IPS-NIHi11 (cell line): ENCODE data around the gene LRP2BP.
"Not testable (repeated sequence)": the region's sequence is repeated elsewhere in the genome, so short reads cannot be mapped to it uniquely, and the experiment has no call there.

Experiments used
- DNase-seq: peaks from one replicate; pipeline ENCODE4 v3.0.0; 2012; ENCODE audit warnings: mixed read lengths, low spot score

LRP2BP gene

GRCh38 chr4:185395956-185396723 lies 416 bp upstream of the LRP2BP start:
- peak; percentile 97 for DNase-seq

DNA sequence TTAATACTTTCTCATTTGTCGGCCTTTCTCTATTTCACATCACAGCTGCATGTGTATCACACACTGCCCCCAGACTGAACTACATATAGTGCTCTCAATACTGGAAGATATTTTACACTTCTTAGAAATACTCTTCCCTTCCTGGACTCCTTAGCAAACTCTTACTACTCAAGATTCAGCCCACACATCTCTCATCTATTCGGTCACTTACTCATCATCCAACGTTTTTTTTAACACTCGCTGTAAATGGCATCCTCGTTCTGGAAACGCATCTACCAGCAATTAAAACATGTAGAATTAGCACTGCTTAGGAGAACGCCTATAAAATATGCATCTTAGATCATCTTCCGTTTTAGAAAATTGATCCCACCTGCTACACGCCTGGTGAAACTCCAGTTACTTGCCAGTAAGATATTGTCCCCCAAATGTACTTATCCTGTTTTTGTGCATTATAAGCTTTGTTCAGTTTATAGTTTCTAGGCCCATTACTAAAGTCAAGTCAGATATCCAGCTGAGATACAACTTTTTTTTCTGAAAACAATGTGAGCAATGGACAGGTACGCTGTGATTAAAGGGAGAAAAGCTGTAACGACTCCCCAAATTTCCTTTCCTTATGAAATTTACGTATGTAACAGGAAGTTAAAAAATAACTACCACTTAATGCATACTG lies 1.0 kb downstream of the LRP2BP start:
- DNase-seq = no peak

DNA sequence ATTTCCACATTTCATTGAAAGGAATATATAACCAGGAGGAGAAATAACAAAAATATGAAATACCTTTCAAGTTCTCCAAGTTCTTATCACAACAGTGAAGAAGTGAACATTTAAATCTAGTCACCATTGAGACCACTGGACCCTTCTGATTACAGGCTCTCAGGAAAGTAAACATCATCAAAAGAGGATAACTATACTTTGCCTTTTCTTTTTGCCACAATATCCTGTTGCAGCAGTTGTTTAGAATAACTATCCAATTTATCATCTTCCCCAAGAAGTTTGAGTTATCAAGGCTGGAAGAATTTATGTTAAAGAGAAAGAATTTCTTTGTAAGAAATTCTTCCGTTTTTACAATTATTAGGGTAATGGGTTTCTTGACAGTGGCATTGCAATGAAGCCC lies 3.6 kb downstream of the LRP2BP start:
- DNase-seq = no peak

DNA sequence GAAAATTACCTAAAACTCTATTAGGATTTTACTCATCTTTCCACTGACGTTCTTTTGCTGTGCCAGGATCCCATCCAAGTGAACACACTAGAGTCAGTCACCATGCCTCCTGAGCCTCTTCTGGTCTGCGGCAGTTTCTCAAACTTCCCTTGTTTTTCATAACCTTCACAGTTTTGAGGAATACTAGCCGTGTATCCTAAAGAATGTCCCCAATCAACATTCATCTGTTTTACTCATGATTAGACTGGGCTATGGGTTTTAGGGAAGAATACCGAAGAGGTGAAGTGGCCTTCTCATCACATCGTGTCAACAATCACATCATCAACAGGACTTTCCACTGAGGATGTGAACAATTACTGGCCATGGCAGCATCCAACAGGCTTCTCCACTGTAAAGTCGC lies 4.8 kb downstream of the LRP2BP start:
- no peak for DNase-seq

GRCh38 chr4:185387957-185388356 lies 7.8 kb downstream of the LRP2BP start:
- no peak for DNase-seq

GRCh38 chr4:185384930-185385331 lies 10.8 kb downstream of the LRP2BP start:
- DNase-seq = no peak

DNA sequence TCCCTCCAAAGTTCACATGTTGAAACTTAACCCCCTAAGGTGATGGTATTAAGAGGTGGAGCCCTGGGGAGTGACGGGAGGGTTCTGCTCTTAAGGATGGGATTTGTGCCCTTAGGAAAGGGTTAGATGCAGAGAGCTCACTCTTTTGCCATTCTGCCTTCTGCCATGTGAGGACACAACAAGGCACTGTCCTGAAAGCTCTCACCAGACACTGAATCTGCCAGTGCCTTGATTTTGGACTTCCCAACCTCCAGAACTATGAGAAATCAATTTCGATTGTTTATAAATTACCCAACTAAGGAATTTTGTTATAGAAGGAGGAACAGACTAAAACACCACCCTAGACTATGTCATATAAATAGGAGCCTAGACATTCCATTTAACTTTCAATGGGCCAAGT lies 11.7 kb downstream of the LRP2BP start:
- DNase-seq = no peak

GRCh38 chr4:185383451-185383850 lies 12.3 kb downstream of the LRP2BP start:
- no peak for DNase-seq

DNA sequence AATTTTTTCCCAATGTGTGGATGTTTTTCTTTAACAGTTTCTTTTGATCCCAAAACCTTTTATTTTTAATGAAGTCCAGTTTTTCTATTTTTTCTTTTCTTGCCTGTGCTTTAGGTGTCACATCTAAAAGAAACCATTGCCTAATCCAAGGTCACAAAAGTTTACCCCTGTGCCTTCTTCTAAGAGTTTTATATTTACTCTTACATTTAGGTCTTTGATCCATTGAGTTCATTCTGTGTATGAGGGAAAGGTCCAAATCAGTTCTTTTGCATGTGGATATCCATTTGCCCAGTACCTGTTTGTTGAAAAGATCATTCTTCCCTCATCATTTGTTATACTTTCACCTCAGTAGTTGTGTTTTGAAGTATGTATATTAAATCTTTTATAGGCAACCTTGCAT lies 13.0 kb downstream of the LRP2BP start:
- no peak for DNase-seq

- no peak for DNase-seq
Measured at GRCh38 chr4:185381288-185382196, 14.2 kb downstream of the LRP2BP start.

DNA sequence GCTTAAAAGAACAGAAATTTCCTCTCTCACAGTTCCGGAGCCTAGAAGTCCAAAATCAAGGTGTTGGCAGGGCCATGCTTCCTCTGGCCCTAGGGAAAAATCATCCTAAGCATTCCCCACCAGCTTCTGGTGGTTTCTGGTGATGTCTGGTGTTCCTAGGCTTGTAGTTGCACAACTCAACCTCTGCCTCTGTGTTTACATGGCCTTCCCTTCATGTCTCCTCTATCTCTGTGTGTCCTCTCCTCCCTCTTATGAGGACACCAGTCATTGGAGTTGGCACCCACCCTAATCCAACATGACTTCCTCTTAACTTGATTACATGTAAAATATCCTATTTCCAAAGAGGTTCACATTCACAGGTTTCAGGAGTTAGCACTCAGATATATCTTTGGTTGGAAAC lies 15.4 kb downstream of the LRP2BP start:
- DNase-seq = no peak

- DNase-seq = no peak
Measured at GRCh38 chr4:185379326-185380295, 16.1 kb downstream of the LRP2BP start.

GRCh38 chr4:185378264-185378663 lies 17.5 kb downstream of the LRP2BP start:
- DNase-seq = no peak

GRCh38 chr4:185374573-185374972 lies 21.2 kb downstream of the LRP2BP start:
- DNase-seq = no peak

GRCh38 chr4:185374027-185374426 lies 21.7 kb downstream of the LRP2BP start:
- DNase-seq = no peak

DNA sequence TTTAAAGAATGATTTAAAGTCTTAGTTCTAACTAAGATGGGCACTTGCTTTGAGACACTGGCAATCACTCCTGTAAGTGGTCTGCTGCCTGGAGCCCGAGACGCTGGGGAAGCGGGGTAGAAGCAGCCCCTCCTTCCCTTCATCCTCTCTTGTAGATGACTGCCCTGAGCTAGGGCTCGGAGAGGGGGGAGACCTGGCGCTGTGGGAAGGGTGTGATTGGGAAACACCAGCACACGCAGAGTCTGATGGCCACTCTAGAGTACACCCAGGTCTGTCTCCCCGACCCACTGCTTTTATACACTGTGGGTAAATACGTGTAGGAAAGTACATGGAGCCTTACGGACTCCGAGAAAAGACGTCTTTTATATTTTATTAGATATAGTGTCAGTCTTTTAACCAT lies 24.0 kb downstream of the LRP2BP start:
- DNase-seq = no peak

GRCh38 chr4:185370268-185370949 lies 25.3 kb downstream of the LRP2BP start:
- DNase-seq = no peak

GRCh38 chr4:185369731-185370130 lies 26.0 kb downstream of the LRP2BP start:
- no peak for DNase-seq

DNA sequence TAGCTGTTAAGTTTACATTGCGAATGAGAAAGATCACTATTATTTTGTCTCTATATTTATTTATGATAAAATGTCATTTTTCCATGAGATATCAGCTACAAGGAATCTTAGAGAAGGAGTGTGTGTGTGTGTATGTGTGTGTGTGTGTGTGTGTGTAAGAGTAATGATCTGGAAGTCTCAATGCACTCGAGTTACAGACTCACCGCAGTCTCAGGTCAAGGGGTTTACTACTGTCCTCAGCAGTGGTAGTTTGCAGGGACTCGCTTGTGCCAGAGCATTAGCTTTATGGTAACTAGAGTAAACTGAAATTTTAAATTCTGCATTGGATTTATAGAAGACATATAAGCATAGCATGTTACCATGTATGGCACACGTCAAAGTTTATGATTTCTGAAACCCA lies 30.8 kb downstream of the LRP2BP start:
- DNase-seq = no peak

GRCh38 chr4:185363251-185363650 lies 32.5 kb downstream of the LRP2BP start:
- no peak for DNase-seq

- DNase-seq = not testable (repeated sequence)
Measured at GRCh38 chr4:185362570-185362969, 33.2 kb downstream of the LRP2BP start.
